AG04449 (cell line): Measurements from ENCODE around the gene MYCBPAP.

Experiments
- CTCF ChIA-PET: fragments of 350-600 bp; formaldehyde crosslinking; extraction: SDS; loops from one replicate; lab custom pipeline; 2021; ENCODE audit warnings: antibody characterized with exemption; lab: Yijun Ruan, JAX
- POLR2A ChIA-PET: fragments of 400-600, 350-600 bp; formaldehyde crosslinking; extraction: SDS; loops from one replicate; lab custom pipeline; 2020; ENCODE audit warnings: antibody characterized with exemption, inconsistent platforms; lab: Yijun Ruan, JAX
- DNase-seq: peaks from one replicate; pipeline ENCODE4 v3.0.0-alpha.2; 2010; ENCODE audit warnings: low read depth, low spot score
- H3K4me3 ChIP-seq: 2 replicates; pipeline ENCODE4 v1.5.1; 2011; ENCODE audit warnings: low read depth, mild to moderate bottlenecking, control low read depth, low read length
- CTCF ChIP-seq: IDR thresholded peaks from one replicate; pipeline ENCODE4 v1.5.1; 2011; ENCODE audit warnings: mild to moderate bottlenecking, moderate library complexity, low read length, control low read depth, inconsistent platforms; ENCODE audit not compliant: insufficient read depth; ENCODE audit errors: missing control alignments

The MYCBPAP gene

GRCh38 chr17:50521514-50521913 is 13.3 kb downstream of the MYCBPAP start:
- POLR2A ChIA-PET: no interaction called here
- CTCF ChIA-PET: interaction anchor here (0.9 to 1.2 kb wide), 4 partner anchors 10 to 42 kb away, joined by 3 to 6 read pairs (median 4); partner anchors contain the start of genes EPN3 and RSAD1
- no peak for DNase-seq
- no peak overlapping the region for H3K4me3 ChIP-seq
- no peak for TF ChIP-seq CTCF

- TF ChIP-seq CTCF: no peak
- H3K4me3 ChIP-seq: no peak overlapping the region
- DNase-seq: no peak
- CTCF ChIA-PET: no interaction called here
- POLR2A ChIA-PET: no interaction called here
Measured at GRCh38 chr17:50522766-50523165, 14.5 kb downstream of the MYCBPAP start.

GRCh38 chr17:50523208-50523607 is 15.0 kb downstream of the MYCBPAP start:
- no peak for TF ChIP-seq CTCF
- CTCF ChIA-PET: no interaction called here
- POLR2A ChIA-PET: no interaction called here

GRCh38 chr17:50524838-50525237 is 16.6 kb downstream of the MYCBPAP start:
- no peak for TF ChIP-seq CTCF
- ChIA-PET CTCF (interaction anchor here (1.1 to 1.5 kb wide), 2 partner anchors 9 to 22 kb away, joined by 3 to 4 read pairs; partner anchors contain the start of gene SPATA20), POLR2A (interaction anchor here (0.7 kb wide), 1 partner anchor 127 kb away, joined by 3 read pairs; no protein-coding TSS in a partner anchor)
- no peak overlapping the region for H3K4me3 ChIP-seq
- no peak for DNase-seq

More at GRCh38 chr17:50523208-50523607, 15.0 kb downstream of the MYCBPAP start:
- H3K4me3 ChIP-seq: no peak overlapping the region
- DNase-seq: no peak

GRCh38 chr17:50527155-50527762 is 19.0 kb downstream of the MYCBPAP start:
- no peak for TF ChIP-seq CTCF
- POLR2A ChIA-PET: no interaction called here
- CTCF ChIA-PET: interaction anchor here (1.3 to 1.6 kb wide), 4 partner anchors 9 to 44 kb away, joined by 3 to 4 read pairs (median 3); partner anchors contain the start of gene SPATA20
- H3K4me3 ChIP-seq: no peak overlapping the region
- no peak for DNase-seq

- CTCF ChIA-PET: interaction anchor here (1.3 to 1.6 kb wide), 4 partner anchors 9 to 45 kb away, joined by 3 to 4 read pairs (median 3); partner anchors contain the start of gene SPATA20
- TF ChIP-seq CTCF: no peak
- no peak for DNase-seq
- POLR2A ChIA-PET: no interaction called here
- no peak overlapping the region for H3K4me3 ChIP-seq
Measured at GRCh38 chr17:50527949-50528474, 19.8 kb downstream of the MYCBPAP start.
